Sciatic nerve (tissue), 2 donors: ENCODE results near the gene RHBDD1. TPM values are rescaled to one million over a fixed set of nuclear protein-coding genes. Genes with fewer than 3 reads are reported as not detected.
A peak's percentile ranks its signal among the peaks of the same experiment; 100 is the strongest.

Source experiments
- ATAC-seq: fragments of 200-7000 bp; cut with Tn5 transposase; one replicate; pipeline ENCODE4 v1.9.1; 2020; ENCODE audit warnings: mild to moderate bottlenecking, moderate library complexity
- DNase-seq: peaks from one replicate; pipeline ENCODE4 v3.0.0-alpha.2; 2020; ENCODE audit warnings: low spot score
- intact Hi-C: fragments of 100-400 bp; cut with DNase I; formaldehyde crosslinking; loops from one replicate; pipeline ENCODE4 v1.14.2; 2022
- total RNA-seq: library from RNA; stranded (reverse); fragmentation: NEBNext Ultra II Directional; extraction: Animal tissue kit (Norgen Biotek cat#: 25700); gene quantifications from one replicate; pipeline ENCODE4 v1.2.1, GENCODE V29; 2021
- donor health status: DM: no; HTN: no; CAD: no.
- donor health status: DM: no; HTN: no; CAD: no.

Gene RHBDD1
- total RNA-seq, 1 donor from 2014 or later: 66.0 TPM

DNA sequence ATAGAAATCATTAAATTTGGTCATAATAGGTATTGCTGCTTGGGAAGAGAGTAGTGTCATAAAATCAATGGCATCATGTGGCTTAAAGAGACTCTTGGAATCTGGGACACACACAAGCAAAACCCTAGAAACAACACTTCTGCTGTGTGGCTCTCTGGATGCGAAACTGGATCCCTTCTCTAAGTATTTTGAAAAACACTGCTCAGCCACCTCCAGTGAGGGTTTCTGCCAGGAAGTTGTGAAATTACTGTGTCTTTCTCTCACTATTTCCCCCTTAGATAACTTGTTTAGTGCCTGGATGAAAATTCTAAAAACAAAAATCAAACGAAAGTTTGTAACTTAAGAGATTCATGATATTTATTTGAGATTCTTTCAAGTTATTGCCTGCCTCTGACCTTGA is 163.8 kb downstream of the RHBDD1 start:
- DNase-seq (no peak), ATAC-seq (no peak)
- intact Hi-C loops: loop anchor here (10.0 kb wide), 1 partner anchor 1335 kb away; no protein-coding TSS in a partner anchor

DNA sequence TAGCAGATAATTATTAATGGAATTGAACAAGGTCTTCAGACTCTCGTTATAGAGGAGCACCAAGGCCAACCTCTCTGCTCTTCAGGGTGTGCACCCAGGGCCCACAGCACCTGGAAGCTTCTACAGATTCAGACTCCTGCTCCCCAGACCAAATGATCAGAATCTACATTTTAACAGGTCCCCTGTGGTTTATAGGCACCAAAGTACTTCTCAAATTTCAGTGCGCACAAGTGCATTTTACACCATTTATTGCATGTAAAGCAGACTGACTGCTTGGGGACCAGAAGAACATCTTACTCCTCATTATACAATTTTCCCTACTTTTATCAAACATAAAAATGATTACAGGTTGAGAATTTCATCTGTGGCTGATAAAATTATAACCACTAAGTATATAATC is 164.3 kb downstream of the RHBDD1 start:
- DNase-seq (no peak), ATAC-seq (no peak)
- intact Hi-C loops: no loop called here

DNA sequence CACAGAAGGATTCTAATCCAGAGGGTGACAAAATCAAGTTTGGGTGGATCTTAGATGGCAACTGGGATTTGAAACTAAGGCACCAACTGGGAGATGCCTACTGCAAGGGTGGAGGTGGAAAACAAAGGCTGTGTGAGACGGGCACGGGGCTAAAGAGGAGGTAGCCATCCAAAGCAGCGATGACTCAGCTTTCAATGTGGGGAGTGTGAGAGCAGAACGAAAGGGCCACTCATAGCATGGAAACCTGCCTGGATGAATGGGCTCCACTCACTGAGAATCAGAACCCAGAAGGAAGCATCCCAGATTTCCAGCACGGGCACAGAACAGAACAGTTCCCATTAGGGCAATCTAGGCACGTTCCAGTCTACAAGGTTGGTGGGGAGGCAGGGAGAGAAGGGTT is 168.6 kb downstream of the RHBDD1 start:
- ATAC-seq (no peak), DNase-seq (no peak)
- intact Hi-C loops: no loop called here

DNA sequence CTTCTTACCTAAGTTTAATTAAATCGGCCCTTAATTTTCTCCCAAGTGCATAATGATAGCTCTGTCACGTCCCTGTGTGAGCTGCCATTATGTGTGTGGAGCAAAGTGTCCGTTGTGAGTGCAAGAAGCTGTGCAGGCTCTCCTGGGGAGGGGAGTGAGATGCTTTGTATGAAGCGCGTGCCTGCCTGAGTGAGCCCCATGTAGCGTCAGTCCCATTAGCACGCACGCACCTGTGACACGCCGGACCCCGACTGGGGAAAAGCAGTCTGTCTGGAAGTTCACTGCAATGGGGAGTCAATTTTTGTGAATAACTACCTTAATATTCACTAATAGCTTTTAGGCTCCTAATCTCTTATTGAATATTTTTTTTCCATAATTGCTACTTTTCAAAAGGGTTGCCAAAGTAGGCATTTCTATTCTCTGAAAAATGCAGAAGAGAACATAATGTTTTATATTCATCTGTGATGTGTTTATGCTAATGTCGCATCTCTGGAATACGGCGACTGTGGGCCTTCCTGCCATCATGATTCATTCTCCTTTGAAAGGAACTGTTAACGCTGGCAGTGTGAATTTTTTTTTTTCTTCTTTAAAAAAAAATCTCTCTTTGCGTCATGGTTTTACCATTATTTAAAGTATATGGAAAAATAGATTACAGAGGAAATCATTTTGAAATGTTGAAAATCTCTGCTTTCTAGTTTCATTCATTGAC is 170.5 kb downstream of the RHBDD1 start:
- intact Hi-C loops: no loop called here
- no peak for ATAC-seq
- DNase-seq: no peak

DNA sequence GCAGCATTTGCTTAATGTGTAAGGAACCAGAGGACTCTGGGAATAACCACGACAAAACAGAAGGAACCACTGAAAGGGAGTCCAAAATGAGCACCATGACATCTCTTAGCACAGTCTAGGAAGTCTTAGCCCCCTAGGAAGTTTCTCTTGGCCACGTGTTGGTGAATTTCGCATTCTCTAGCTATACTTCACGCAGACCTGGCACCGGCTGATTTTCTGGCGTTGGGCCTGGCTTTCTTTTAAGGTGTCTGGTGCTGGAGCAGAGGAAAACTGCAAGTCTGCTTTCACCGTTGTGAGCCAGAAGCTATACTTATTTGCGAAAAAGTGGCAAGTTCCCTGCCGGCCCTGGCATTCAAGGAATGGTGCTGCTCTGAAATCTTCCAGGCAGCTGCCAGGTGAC is 171.3 kb downstream of the RHBDD1 start:
- no peak for DNase-seq
- intact Hi-C loops: no loop called here
- ATAC-seq: no peak

DNA sequence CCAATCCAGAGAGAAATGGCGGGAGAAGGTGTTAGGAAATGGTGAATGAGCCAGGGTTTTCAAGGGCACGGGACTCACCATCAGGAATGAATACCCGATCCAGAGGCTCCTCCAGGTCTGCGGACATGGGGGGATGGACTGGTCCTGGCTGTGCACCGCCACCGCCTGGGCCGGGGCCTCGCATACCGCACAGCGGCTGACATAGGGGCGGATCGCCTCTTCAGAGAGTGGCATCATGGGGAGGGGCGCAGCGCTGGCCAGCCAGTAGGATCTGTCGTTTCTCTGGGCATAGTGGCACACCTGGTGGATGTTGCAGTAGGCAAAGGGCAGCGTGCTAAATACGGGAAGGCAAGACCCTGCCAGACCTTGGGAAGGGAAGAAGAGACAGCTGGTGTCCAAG is 172.1 kb downstream of the RHBDD1 start:
- ATAC-seq: no peak
- no peak for DNase-seq
- intact Hi-C loops: no loop called here

DNA sequence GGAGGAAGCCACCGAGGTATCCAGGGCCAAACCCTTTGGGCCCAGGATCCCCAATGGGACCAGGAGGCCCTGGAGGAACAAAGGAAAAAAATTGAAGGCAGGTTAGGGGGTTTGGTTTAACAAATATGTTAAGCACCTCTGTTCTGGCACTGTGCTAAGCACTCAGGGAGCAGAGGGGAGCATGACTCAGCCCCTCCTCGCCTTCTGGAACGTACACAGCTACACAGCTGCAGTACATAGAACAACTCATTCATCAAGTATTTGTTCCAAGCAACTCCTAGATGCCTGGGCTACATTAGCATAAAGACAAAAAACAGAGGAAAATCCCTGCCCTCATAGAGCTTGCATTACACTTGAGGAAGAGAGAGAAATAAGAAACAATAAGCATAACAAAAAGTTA is 174.6 kb downstream of the RHBDD1 start:
- ATAC-seq (no peak), DNase-seq (no peak)
- intact Hi-C loops: no loop called here

DNA sequence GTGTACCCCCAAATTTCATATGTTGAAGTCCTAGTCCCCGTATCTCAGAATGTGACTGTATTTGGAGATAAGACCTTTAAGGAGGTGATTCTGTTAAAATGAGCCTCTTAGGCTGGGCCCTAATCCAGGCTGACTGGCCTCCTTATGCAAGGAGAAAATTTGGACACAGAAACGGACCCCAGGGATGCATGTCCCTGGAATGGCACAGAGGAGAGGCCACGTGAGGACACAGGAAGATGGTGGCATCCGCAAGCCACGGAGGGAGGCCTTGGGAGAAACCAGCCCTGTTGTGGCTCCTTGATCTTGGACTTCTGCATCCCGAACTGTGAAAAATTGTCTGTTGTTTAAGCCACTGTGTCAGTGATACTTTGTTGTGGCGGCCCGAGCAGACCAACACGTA is 177.5 kb downstream of the RHBDD1 start:
- DNase-seq: no peak
- no peak for ATAC-seq
- intact Hi-C loops: no loop called here

DNA sequence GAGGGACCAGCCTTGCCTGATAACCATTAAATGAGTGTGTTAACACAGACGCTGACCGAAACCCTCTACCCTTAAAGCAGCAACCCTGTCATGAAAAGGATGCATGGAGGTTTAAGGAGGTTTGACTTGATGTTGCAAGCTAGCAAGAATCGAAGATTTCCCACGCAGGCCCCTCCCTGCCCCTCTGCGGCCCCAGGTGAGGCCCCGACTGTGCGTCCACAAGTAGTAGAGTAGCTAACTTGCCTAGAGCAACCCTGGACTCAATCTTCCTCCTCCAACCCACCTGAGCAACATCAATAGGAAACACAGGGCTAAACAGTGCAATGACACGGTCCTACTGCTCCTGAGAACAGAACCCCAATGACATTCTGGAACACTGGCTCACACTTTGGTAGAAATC is 178.0 kb downstream of the RHBDD1 start:
- no peak for DNase-seq
- ATAC-seq: no peak
- intact Hi-C loops: no loop called here

DNA sequence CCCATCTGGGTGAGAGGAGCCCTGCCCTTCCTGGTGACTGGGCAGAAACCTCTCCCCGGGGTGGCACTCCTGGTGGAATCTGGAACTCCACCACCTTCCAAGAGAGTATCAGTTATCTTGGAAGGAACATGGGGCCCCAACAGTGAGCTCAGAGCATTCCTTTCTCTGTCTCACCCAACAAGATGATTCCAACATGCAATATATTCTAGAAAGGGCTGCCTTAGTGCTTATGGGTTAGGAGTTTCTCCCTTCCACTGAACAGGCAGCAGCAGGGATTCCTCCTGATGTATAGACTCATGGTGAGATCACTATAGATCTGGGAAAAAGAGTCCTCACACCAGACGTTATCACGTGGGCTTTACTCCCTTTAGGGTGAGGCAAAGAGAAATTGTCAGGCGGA is 181.0 kb downstream of the RHBDD1 start:
- DNase-seq (no peak), ATAC-seq (no peak)
- intact Hi-C loops: no loop called here

DNA sequence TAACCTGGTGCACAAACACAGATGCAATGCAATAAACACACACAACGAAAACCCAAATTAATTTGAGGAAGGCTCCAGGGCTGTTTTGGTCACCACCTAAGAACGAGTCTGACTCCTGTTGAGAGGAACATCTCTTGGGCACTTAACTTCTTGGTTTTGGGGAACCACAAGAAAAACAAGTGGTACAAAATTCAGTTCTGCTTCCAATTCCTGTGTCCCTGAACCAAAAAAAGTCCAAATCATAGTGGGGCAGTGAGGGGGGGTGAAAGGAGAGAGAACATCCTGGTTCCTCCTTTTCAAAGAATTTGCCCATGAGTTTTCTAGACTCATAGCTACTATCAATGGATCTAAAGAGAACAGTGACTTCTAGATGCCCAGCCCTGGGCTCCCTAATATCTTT is 184.6 kb downstream of the RHBDD1 start:
- intact Hi-C loops: no loop called here
- ATAC-seq: peak; percentile 36

DNA sequence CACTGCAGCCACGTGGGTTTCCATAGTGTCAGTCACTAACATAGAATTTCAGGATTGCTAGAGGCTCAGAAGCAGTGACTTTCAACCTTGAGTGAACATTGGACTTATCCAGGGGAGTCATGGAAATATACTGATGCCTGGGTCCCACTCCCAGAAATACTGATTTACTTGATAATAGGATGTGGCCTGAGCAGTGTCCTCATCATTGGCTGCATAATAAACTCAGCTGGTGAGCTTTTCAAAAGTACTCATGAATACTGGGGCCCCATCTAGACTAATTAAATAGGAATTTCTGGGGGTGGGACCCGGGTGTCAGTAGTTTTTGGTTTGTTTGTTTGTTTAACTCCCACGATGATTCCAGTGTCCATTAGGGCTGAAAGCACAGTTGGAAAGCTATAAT is 186.8 kb downstream of the RHBDD1 start:
- intact Hi-C loops: no loop called here
- no peak for DNase-seq
- ATAC-seq: no peak

More for the DNA sequence above, 184.6 kb downstream of the RHBDD1 start:
- no peak for DNase-seq

DNA sequence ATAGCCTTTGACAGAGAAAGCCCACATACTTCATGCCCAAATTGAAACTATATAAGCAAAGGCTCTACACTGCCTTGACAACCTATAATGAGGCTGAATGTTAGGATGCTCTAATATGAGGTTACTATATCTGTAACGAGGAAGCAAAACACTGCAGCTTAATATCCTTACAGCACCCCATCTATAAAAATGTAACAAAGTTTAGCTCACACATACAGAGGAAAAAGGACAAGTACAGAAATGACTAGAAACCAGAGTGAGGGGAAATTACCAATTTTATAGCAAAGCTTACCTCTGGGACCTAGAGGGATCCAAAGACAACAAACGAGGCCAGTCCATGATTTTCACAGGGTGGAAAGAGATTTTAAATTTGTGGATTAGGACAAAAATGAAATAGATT is 189.7 kb downstream of the RHBDD1 start:
- no peak for DNase-seq
- no peak for ATAC-seq
- intact Hi-C loops: no loop called here

DNA sequence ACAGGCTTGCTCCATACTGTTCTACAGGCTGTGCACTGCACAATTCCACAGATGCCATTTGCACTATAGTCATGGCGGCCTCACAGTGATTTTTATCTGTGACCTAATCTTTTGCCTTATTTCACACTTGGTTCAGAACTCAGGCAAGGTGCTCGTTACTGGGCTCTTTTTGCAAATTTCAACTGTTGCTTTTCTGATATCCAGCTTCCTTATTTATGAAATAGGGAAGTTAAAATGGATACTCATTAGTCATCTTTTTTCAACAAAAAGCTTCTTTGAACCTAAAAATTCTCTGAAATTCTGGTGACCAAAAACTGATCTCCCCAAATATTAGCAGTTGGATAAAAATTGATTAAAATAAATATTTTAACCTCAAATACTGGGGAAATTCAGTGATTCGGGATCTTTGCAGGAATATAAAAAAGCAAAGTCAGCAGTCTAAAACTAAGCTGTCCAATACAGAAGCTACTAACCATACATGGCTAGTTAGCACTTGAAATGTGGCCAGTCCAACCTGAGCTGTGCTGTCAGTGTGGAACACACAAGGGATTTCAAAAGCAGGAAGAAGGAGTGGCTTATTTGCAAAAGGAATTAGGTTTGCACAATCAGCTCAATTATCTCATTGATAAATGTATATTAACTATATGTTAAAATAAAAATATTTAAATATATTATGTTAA is 193.7 kb downstream of the RHBDD1 start:
- no peak for ATAC-seq
- no peak for DNase-seq
- intact Hi-C loops: no loop called here

DNA sequence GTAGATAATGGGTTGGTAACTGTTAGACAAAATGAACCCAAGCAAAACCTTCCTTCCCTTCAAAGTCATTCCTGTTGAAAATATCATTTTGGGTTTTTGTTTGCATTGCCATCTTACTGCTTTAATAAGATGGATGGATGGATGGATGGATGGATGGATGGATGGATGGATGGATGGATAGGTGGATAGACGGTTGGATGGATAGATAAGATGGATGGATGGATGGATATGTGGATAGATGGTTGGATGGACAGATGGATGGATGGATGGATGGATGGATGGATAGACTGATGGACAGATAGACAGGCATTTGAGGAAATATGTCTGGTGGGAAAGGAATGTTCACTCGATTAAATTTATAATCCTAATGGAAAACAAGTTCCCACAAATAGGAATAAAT is 194.9 kb downstream of the RHBDD1 start:
- no peak for DNase-seq

DNA sequence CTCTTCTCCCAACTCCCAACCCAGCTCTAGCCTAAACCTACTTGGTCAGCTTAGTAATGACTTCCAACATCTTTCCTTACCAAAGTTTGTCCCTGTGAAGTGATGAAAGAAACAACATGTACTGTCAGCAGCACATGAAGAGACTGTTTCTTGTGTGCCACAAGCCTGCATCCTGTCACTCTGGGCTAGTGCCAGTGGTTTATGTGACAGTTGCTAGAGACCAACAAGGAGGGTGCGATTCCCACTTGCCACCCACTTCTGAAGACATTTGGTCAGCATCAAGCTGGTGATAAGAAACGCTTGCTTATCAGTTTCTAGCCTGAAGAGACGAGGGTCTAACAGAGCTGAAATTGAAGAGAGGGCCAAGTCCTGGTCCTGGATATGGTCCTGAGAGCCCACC is 195.5 kb downstream of the RHBDD1 start:
- no peak for ATAC-seq
- intact Hi-C loops: no loop called here
- no peak for DNase-seq

More for the DNA sequence above, 194.9 kb downstream of the RHBDD1 start:
- intact Hi-C loops: no loop called here
- no peak for ATAC-seq

DNA sequence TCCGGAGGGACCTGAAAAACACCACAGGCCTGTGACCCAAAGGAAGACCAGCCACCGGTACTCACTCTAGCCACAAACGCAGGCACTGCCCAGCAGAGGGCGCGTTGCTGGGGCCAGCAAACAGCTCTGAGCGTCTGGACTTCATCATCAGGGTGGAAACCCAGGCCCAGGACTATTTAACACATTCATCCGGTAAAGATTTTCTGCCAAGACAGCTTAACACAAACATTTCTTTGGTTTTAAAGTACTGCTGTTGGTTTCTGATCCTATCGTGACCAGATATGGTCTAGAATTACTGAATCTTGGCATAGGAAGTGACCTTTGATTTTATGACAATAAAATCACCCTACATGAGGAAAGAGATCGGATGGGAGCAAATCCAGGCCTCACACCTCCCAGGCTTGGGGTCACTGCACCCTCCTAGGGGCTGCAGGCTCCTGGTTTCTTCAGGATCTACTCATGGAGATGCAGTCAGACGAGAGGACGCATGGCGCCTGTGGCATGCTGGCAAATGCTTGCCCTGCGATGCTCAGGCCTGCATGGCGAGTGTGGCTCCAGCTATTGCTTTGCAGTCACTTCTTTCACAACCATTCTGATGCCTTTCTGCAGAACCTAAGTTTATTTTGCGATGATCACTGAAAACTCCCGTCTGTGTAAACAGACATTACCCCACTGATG is 197.8 kb downstream of the RHBDD1 start:
- ATAC-seq (no peak), DNase-seq (no peak)
- intact Hi-C loops: no loop called here

DNA sequence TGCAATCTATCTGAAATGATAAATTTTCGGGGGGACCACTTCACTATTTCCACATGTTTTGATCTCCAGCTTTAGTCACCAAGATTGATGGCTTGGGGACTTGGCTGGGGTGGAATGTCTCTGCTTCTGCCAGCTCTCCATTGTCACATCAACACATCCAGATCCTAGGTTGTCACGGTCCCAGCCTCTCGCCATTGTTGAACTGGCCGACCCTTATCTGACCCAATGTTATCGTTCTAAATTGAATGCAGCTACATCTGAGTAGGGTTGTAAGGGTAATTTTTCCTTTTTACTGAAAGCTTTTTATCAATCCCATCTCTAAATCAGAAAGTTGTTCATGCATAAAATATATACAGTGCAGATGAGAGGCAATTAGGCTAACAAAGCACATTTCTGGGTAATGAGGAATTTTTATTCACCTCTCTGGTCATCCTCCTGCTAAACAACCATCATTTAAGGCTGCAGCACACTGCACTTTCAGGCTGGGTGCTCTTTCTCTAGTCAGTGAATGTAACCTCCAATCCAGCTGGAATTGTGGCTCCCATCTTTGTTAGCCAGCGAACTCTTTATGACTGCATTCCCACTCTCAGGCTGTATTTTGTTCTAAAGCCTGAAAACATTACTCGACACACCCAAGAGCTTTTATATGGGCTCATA is 200.0 kb downstream of the RHBDD1 start:
- ATAC-seq (no peak), DNase-seq (no peak)
- intact Hi-C loops: no loop called here

DNA sequence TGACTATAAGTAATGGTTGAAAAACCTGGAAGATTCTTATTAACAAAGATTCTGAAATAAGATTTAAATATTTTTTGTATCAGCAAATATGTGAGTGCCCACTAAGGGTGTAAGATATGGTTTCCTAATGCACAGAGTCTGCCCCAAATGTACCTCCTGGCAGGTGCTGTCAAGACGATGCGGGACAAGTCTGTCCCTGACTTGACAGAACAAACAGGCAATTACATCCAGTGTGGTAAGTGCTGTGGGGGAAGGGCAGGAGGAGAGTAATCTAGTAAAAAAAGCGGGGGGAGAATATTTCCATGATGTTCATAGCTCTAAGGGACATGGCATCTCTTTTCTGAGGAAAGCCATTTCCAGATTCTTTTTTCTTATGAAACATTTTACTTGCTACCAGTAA is 200.7 kb downstream of the RHBDD1 start:
- DNase-seq (no peak), ATAC-seq (no peak)
- intact Hi-C loops: no loop called here
